Muscle of back (tissue), 10 donors: ENCODE results near the gene ADCY3. TPM values are rescaled to one million over a fixed set of nuclear protein-coding genes. Genes with fewer than 3 reads are reported as not detected.

Source experiments
- polyA plus RNA-seq, 10 donors: library from polyadenylated mRNA; unstranded; fragments of 120-200 nt; gene quantifications; one replicate each; pipeline ENCODE4 v1.2.1, GENCODE V29; 2013; ENCODE audit not compliant: insufficient read length in 10 of 10

The ADCY3 gene
- polyA plus RNA-seq, 10 donors, result 19.3 to 37.0 (median 23.5) TPM

Other genes with a start within 250 kb of the ADCY3 start
- gene PTRHD1, start 126.8 kb downstream of the ADCY3 start, polyA plus RNA-seq, result 10 to 100 TPM; 36.8 to 52.7 (median 43.9) TPM
- 10 to 100 TPM; 10.7 to 21.6 (median 16.4) TPM for gene CENPO, start 126.8 kb downstream of the ADCY3 start, polyA plus RNA-seq
- gene DNAJC27, start 51.7 kb upstream of the ADCY3 start, polyA plus RNA-seq, result 1 to 10 TPM; 4.7 to 9.4 (median 5.8) TPM
- gene EFR3B, start 121.8 kb upstream of the ADCY3 start, polyA plus RNA-seq, result 1 to 10 TPM; 3.5 to 6.4 (median 5.0) TPM
- gene POMC, start 248.3 kb upstream of the ADCY3 start, polyA plus RNA-seq, result 1 to 10 TPM; 1.2 to 4.7 (median 2.0) TPM